Liver (tissue), 3 donors: ENCODE results near the gene MMD2.

Source experiments
- CTCF ChIP-seq: fragments of 150-350 bp; IDR thresholded peaks from 2 replicates; pipeline ENCODE4 v1.5.1; 2017; ENCODE audit warnings: improper control_type of control experiment, low read depth, low read length; ENCODE audit not compliant: missing input control
- EGR1 ChIP-seq, 2 donors: IDR thresholded peaks; 2 replicates each; pipeline ENCODE4 v1.6.1; 2016 to 2018; ENCODE audit warnings: antibody characterized with exemption in 2 of 2, low read depth in 2 of 2
- FOXA1 ChIP-seq: IDR thresholded peaks from 2 replicates; pipeline ENCODE4 v1.6.1; 2016; ENCODE audit warnings: antibody characterized with exemption
- GABPA ChIP-seq, 2 donors: IDR thresholded peaks in 1 of 2; conservative IDR thresholded peaks in 1 of 2; 2 replicates each; pipeline ENCODE4 v1.6.1; 2016; ENCODE audit warnings: antibody characterized with exemption in 2 of 2, mild to moderate bottlenecking in 1 of 2, moderate library complexity in 1 of 2
- JUND ChIP-seq, 2 donors: IDR thresholded peaks; 2 replicates each; pipeline ENCODE4 v1.6.1; 2016; ENCODE audit warnings: antibody characterized with exemption in 2 of 2
- MAX ChIP-seq: IDR thresholded peaks from 2 replicates; pipeline ENCODE4 v1.6.1; 2016; ENCODE audit warnings: antibody characterized with exemption
- NR2F2 ChIP-seq: IDR thresholded peaks from 2 replicates; pipeline ENCODE4 v1.6.1; 2016; ENCODE audit warnings: antibody characterized with exemption
- REST ChIP-seq: IDR thresholded peaks from 2 replicates; pipeline ENCODE4 v1.6.1; 2016; ENCODE audit warnings: antibody characterized with exemption, mild to moderate bottlenecking
- RXRA ChIP-seq, 2 donors: IDR thresholded peaks; 2 replicates each; pipeline ENCODE4 v1.6.1; 2017 to 2018; ENCODE audit warnings: antibody characterized with exemption in 2 of 2, mild to moderate bottlenecking in 1 of 2
- TAF1 ChIP-seq: conservative IDR thresholded peaks from 2 replicates; pipeline ENCODE4 v1.6.1; 2016; ENCODE audit warnings: antibody characterized with exemption, mild to moderate bottlenecking
- YY1 ChIP-seq: IDR thresholded peaks from 2 replicates; pipeline ENCODE4 v1.6.1; 2016; ENCODE audit warnings: antibody characterized with exemption, mild to moderate bottlenecking
- ZBTB33 ChIP-seq: IDR thresholded peaks from 2 replicates; pipeline ENCODE4 v1.6.1; 2016; ENCODE audit warnings: antibody characterized with exemption
- donor health status: healthy.
- donor health status: healthy.

DNA sequence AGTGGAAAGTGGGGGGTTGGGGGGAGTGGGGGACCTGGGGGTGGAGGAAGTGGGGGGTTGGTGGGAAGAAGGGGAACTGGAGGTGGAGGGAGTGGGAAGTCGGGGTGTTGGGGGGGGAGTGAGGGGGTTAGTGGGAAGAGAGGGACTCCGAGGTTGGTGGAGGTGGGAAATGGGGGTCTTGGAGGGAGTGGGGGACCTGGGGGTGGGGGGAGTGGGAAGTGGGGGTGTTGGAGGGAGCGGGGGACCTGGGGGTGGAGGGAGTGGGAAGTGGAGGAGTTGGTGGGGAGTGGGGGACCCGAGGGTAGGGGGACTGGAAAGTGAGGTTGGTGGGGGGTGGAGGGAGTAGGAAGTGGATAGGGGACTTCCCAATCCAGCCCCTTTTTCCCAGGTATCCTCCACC is 906 bp upstream of the MMD2 start:
- no peak for TF ChIP-seq CTCF
- no peak for TF ChIP-seq FOXA1
- TF ChIP-seq GABPA (IDR thresholded peaks at IDR 0.05 in 1 of 2, conservative IDR thresholded peaks at IDR 0.05 in 1 of 2) = no peak
- TF ChIP-seq RXRA (IDR thresholded peaks at IDR 0.05) = no peak
- TF ChIP-seq MAX = no peak
- TF ChIP-seq JUND (IDR thresholded peaks at IDR 0.05) = no peak
- no peak for TF ChIP-seq NR2F2
- no peak for TF ChIP-seq TAF1
- no peak for TF ChIP-seq ZBTB33
- no peak for TF ChIP-seq REST
- no peak for TF ChIP-seq EGR1 (IDR thresholded peaks at IDR 0.05; ENCODE audit: low read depth in 2 of 2)
- TF ChIP-seq YY1 = no peak
